HG03378 (cell line): ENCODE measurements around the gene GMEB2.
"Not testable (repeated sequence)": the region's sequence is repeated elsewhere in the genome, so short reads cannot be mapped to it uniquely, and the experiment has no call there.

Source experiments
- ATAC-seq: cut with Tn5 transposase; IDR thresholded peaks from one replicate; pipeline ENCODE4 v1.9.1; 2021; ENCODE audit warnings: mild to moderate bottlenecking, moderate library complexity; ENCODE audit not compliant: unreplicated experiment

GMEB2 gene

GRCh38 chr20:63657937-63658748, 31.2 kb upstream of the GMEB2 start, which contains the start of gene RTEL1:
RTEL1 (plus strand) TSS chr20:63658312; CDS start chr20:63659403, 1,091 bp downstream.
- peak; percentile 71 for ATAC-seq

GRCh38 chr20:63657260-63657936, 30.5 kb upstream of the GMEB2 start:
- no peak for ATAC-seq

- ATAC-seq, result no peak
Observed at GRCh38 chr20:63656451-63656850, 29.6 kb upstream of the GMEB2 start.

- no peak for ATAC-seq
Observed at GRCh38 chr20:63655249-63655648, 28.3 kb upstream of the GMEB2 start.

- ATAC-seq, result no peak
Observed at GRCh38 chr20:63653974-63654668, 27.2 kb upstream of the GMEB2 start.

GRCh38 chr20:63653041-63653973, 26.4 kb upstream of the GMEB2 start, which contains the start of gene STMN3:
STMN3 (minus strand) TSS chr20:63653424; CDS start chr20:63653345, 79 bp downstream.
- no peak for ATAC-seq

- ATAC-seq, result no peak
Observed at GRCh38 chr20:63652192-63652980, 25.5 kb upstream of the GMEB2 start.

- ATAC-seq, result no peak
Observed at GRCh38 chr20:63651942-63652191, 25.0 kb upstream of the GMEB2 start.

- ATAC-seq, result not testable (repeated sequence)
Observed at GRCh38 chr20:63650486-63650885, 23.6 kb upstream of the GMEB2 start.

GRCh38 chr20:63648895-63649589, 22.1 kb upstream of the GMEB2 start:
- no peak for ATAC-seq

GRCh38 chr20:63648190-63648589, 21.3 kb upstream of the GMEB2 start:
- no peak for ATAC-seq

GRCh38 chr20:63645218-63645617, 18.3 kb upstream of the GMEB2 start:
- ATAC-seq, result no peak

- ATAC-seq, result no peak
Observed at GRCh38 chr20:63643946-63644345, 17.0 kb upstream of the GMEB2 start.

- ATAC-seq, result no peak
Observed at GRCh38 chr20:63643499-63643898, 16.6 kb upstream of the GMEB2 start.

GRCh38 chr20:63642527-63643247, 15.8 kb upstream of the GMEB2 start:
- ATAC-seq, result no peak

GRCh38 chr20:63641792-63642523, 15.1 kb upstream of the GMEB2 start:
- ATAC-seq, result peak; percentile 68

GRCh38 chr20:63641146-63641791, 14.4 kb upstream of the GMEB2 start:
- ATAC-seq, result no peak
